Spleen (tissue), 7 donors: Measurements from ENCODE around the gene LSAMP.

Source experiments
- CTCF ChIP-seq, 11 experiments: fragments of 200-600 bp in 7 of 11; fragments of 450-650 bp in 4 of 11; sonication (generic) in 4 of 11; IDR thresholded peaks in 8 of 11; conservative IDR thresholded peaks in 3 of 11; 1 replicate in 7 of 11; 2 replicates in 4 of 11; pipeline versions ENCODE4 v1.4.0 to v1.8.0; 2016 to 2021; ENCODE audit warnings: antibody characterized with exemption in 11 of 11, inconsistent platforms in 4 of 11, mild to moderate bottlenecking in 1 of 11
- POLR2A ChIP-seq, 3 donors: fragments of 450-650 bp; IDR thresholded peaks; one replicate each; pipeline ENCODE4 v1.5.1; 2017; ENCODE audit warnings: antibody characterized with exemption in 3 of 3, mild to moderate bottlenecking in 1 of 3
- donor health status: DM: no; HTN: no; CAD: no; lungs with moderate emphysema.
- donor health status: DM: no; HTN: no; CAD: no.
- donor health status: DM: no; HTN: no; CAD: no.

GRCh38 chr3:116388867-116389385, 56.4 kb downstream of the LSAMP start:
- TF ChIP-seq CTCF (IDR thresholded peaks at IDR 0.05 in 8 of 11, conservative IDR thresholded peaks at IDR 0.05 in 3 of 11) (no peak), POLR2A (IDR thresholded peaks at IDR 0.05) (no peak)
